HepG2 (cell line): Measurements from ENCODE around the gene SLC9A1. TPM values are rescaled to one million over a fixed set of nuclear protein-coding genes. Genes with fewer than 3 reads are reported as not detected.

Experiments used
- ATAC-seq: fragments of 200-7000 bp; cut with Tn5 transposase; 3 replicates; pipeline ENCODE4 v1.9.1; 2020; ENCODE audit warnings: mild to moderate bottlenecking, moderate library complexity
- BruUV-seq: library from RNA; stranded (reverse); fragments of 400-500 nt; replicated peaks from 2 replicates; lab custom pipeline; 2021; lab: Mats Ljungman, UMichigan
- CTCF ChIA-PET: fragments of 300-600 bp; formaldehyde crosslinking; extraction: SDS; loops from one replicate; lab custom pipeline; 2021; ENCODE audit warnings: low total read pairs, inconsistent platforms, low intra/inter-chr PET ratio; lab: Yijun Ruan, JAX
- POLR2A ChIA-PET: fragments of 350-600 bp; sonication (Branson Sonifier 250); formaldehyde crosslinking; loops from one replicate; lab custom pipeline; 2020; ENCODE audit warnings: antibody characterized with exemption, inconsistent platforms; lab: Yijun Ruan, JAX
- DNase-seq: peaks from one replicate; pipeline ENCODE4 v3.0.0-alpha.2; 2015; ENCODE audit warnings: low spot score
- FAIRE-seq: peaks from 3 replicates; lab custom pipeline; 2011; peaks lifted over from hg19 to GRCh38; lab: Jason Lieb, UNC
- H2AFZ ChIP-seq: one replicate; pipeline ENCODE4 v1.6.1; 2011; ENCODE audit warnings: low read length, inconsistent platforms
- H3K27ac ChIP-seq: fragments of 300-600 bp; 3 replicates; pipeline ENCODE4 v1.8.0; 2011; ENCODE audit warnings: mixed run types, mild to moderate bottlenecking, mixed read lengths, low read length, inconsistent platforms; ENCODE audit not compliant: insufficient read depth; ENCODE audit errors: extremely low read length
- H3K27me3 ChIP-seq, 2 experiments: fragments of 200-600 bp in 1 of 2; 2 replicates in 1 of 2; 3 replicates in 1 of 2; pipeline versions ENCODE4 v1.6.0 to v1.8.0; 2011; ENCODE audit warnings: low read length in 2 of 2, mild to moderate bottlenecking in 2 of 2, moderate library complexity in 2 of 2, inconsistent platforms in 1 of 2; ENCODE audit not compliant: insufficient read depth in 2 of 2, control insufficient read depth in 1 of 2
- H3K36me3 ChIP-seq, 2 experiments: fragments of 200-600 bp in 1 of 2; replicated peaks in 1 of 2; 2 replicates in 1 of 2; 3 replicates in 1 of 2; pipeline versions ENCODE4 v1.5.1 to v1.8.0; 2011; ENCODE audit warnings: low read length in 2 of 2, inconsistent platforms in 1 of 2; ENCODE audit not compliant: insufficient read depth in 2 of 2, control insufficient read depth in 1 of 2
- H3K4me1 ChIP-seq: 2 replicates; pipeline ENCODE4 v1.5.1; 2012; ENCODE audit warnings: low read length, inconsistent platforms; ENCODE audit not compliant: insufficient read depth
- H3K4me2 ChIP-seq: 2 replicates; pipeline ENCODE4 v1.6.0; 2011; ENCODE audit warnings: low read depth, low read length, inconsistent platforms
- H3K4me3 ChIP-seq, 3 experiments: fragments of 200-600 bp in 1 of 3; sonication (generic), shearing (Covaris generic) in 1 of 3; replicated peaks in 1 of 3; 2 replicates each; pipeline ENCODE4 v1.5.1; 2011 to 2016; ENCODE audit warnings: low read length in 3 of 3, inconsistent platforms in 2 of 3, low read depth in 2 of 3, mild to moderate bottlenecking in 2 of 3, control low read depth in 1 of 3, mixed read lengths in 1 of 3; ENCODE audit not compliant: insufficient read depth in 1 of 3
- H3K79me2 ChIP-seq: one replicate; pipeline ENCODE4 v1.6.1; 2011; ENCODE audit warnings: low read length, inconsistent platforms; ENCODE audit not compliant: insufficient read depth
- H3K9ac ChIP-seq: 2 replicates; pipeline ENCODE4 v1.6.0; 2011; ENCODE audit warnings: mild to moderate bottlenecking, low read depth, low read length, inconsistent platforms; ENCODE audit not compliant: insufficient read depth
- H3K9me3 ChIP-seq: 2 replicates; pipeline ENCODE4 v1.5.1; 2012; ENCODE audit warnings: mild to moderate bottlenecking, low read length
- H4K20me1 ChIP-seq: 2 replicates; pipeline ENCODE4 v1.6.0; 2011; ENCODE audit warnings: inconsistent platforms, mild to moderate bottlenecking, low read length, moderate library complexity; ENCODE audit not compliant: insufficient read depth
- ELF3 ChIP-seq: IDR thresholded peaks from 2 replicates; pipeline ENCODE4 v1.6.1; 2016; ENCODE audit warnings: missing genetic modification reagents, missing compliant biosample characterization
- FOXC1 ChIP-seq: sonication (generic); formaldehyde crosslinking; IDR thresholded peaks from 2 replicates; pipeline ENCODE4 v1.8.0; 2022; ENCODE audit warnings: mild to moderate bottlenecking, missing genetic modification reagents, borderline replicate concordance
- FOXJ3 ChIP-seq: sonication (generic); formaldehyde crosslinking; IDR thresholded peaks from 2 replicates; pipeline ENCODE4 v1.4.0; 2020; ENCODE audit warnings: missing genetic modification reagents, mild to moderate bottlenecking, borderline replicate concordance
- RXRB ChIP-seq: IDR thresholded peaks from 2 replicates; pipeline ENCODE4 v1.6.1; 2016; ENCODE audit warnings: borderline replicate concordance, missing genetic modification reagents, missing compliant biosample characterization
- ZNF776 ChIP-seq: sonication (generic); formaldehyde crosslinking; IDR thresholded peaks from 2 replicates; pipeline ENCODE4 v1.4.0; 2020; ENCODE audit warnings: mild to moderate bottlenecking, missing genetic modification reagents
- WGBS: methylation state at CpG from one replicate; pipeline ENCODE4 v1.1.6; 2017; ENCODE audit warnings: low lambda C conversion rate; 5-methylcytosine and 5-hydroxymethylcytosine counted together
- in situ Hi-C: cut with HindIII; loops from 2 replicates; pipeline ENCODE4 v1.10.0; 2017; ENCODE audit warnings: low pct_unique_long_range_greater_than_20kb; ENCODE audit not compliant: extremely low pct_ligation_motif_present
- intact Hi-C: fragments of 100-400 bp; cut with micrococcal nuclease; formaldehyde crosslinking; loops from one replicate; pipeline ENCODE4 v1.10.0; 2022; ENCODE audit not compliant: unreplicated experiment
- polyA plus RNA-seq, 8 experiments: library from polyadenylated mRNA; depleted of rRNA in 3 of 8; stranded (reverse) in 7 of 8; unstranded in 1 of 8; fragments of >200 nt; fragmentation: Illumina TruSeq in 4 of 8; extraction: Trizol in 4 of 8; gene quantifications; 2 replicates each; pipeline versions ENCODE4 v1.2.1 to v1.2.3, GENCODE V29; 2011 to 2016; ENCODE audit warnings: low read depth in 4 of 8, missing spikeins in 1 of 8, mixed read lengths in 1 of 8; ENCODE audit not compliant: insufficient read depth in 1 of 8
- total RNA-seq, 5 experiments: library from RNA; depleted of rRNA; stranded (reverse); fragments of >200 nt; fragmentation: Illumina TruSeq; extraction: Trizol; gene quantifications; 2 replicates each; pipeline ENCODE4 v1.2.3, GENCODE V29; 2016; ENCODE audit warnings: low read depth in 1 of 5
- TF ChIP-seq, protein P1 (sequence below): sonication (generic); formaldehyde crosslinking; conservative IDR thresholded peaks from 2 replicates; pipeline ENCODE4 v1.8.0; 2022; ENCODE audit warnings: missing genetic modification reagents
- TF ChIP-seq, protein P2 (sequence below): sonication (generic); formaldehyde crosslinking; IDR thresholded peaks from 2 replicates; pipeline ENCODE4 v1.5.0; 2020; ENCODE audit warnings: missing genetic modification reagents

Gene SLC9A1
- total and polyA plus RNA-seq, 2 of the 13 experiments (the other 11 are each of a cell fraction or from before 2014, with no cell fraction given) = 1.4 to 2.9 TPM

DNA sequence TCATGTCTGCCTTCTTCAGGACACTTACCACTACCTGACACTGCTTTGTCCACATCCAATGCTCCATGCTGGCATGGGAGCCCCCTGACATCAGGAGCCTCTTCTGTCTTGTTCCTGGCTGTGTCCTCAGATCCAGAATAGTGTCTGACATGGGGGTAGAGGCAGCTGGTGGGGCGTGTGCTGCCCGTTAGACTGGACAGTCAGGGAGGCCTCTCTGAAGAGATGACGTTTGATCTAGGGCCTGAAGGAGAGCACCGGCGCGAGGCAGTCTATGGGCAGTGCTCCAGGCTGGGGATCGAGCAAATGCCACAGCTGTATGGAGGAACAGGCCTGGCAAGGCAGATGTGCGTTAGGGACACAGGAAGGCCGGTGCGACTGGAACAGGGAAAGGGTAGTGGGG lies 16.6 kb downstream of the SLC9A1 start:
- FAIRE-seq (no peak), DNase-seq (no peak)
- Histone ChIP-seq H3K9me3 (no peaks in the 10 kb centered on the region), H2AFZ (no peak overlapping the region), H3K27me3 (no peaks in the 10 kb centered on the region), H3K36me3 (no peaks in the 10 kb centered on the region), H3K27ac (no peak overlapping the region), H3K4me1 (peaks cover 17% of the 10 kb centered on the region), H3K79me2 (no peaks in the 10 kb centered on the region), H4K20me1 (no peaks in the 10 kb centered on the region), H3K9ac (no peak overlapping the region), H3K4me3 (no peak overlapping the region), H3K4me2 (no peak overlapping the region)
- in situ Hi-C loops (no loop called here), intact Hi-C loops (no loop called here)
- BruUV-seq = no TSS peak
- CTCF ChIA-PET = no interaction called here
- POLR2A ChIA-PET = interaction anchor here (1.1 kb wide), 1 partner anchor 16 kb away, joined by 3 read pairs; the partner anchor contains the start of gene SLC9A1
- TF ChIP-seq, protein P1, sequence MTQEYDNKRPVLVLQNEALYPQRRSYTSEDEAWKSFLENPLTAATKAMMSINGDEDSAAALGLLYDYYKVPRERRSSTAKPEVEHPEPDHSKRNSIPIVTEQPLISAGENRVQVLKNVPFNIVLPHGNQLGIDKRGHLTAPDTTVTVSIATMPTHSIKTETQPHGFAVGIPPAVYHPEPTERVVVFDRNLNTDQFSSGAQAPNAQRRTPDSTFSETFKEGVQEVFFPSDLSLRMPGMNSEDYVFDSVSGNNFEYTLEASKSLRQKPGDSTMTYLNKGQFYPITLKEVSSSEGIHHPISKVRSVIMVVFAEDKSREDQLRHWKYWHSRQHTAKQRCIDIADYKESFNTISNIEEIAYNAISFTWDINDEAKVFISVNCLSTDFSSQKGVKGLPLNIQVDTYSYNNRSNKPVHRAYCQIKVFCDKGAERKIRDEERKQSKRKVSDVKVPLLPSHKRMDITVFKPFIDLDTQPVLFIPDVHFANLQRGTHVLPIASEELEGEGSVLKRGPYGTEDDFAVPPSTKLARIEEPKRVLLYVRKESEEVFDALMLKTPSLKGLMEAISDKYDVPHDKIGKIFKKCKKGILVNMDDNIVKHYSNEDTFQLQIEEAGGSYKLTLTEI = no peak
- TF ChIP-seq ELF3 (CRISPR knock-in tag) (no peak), FOXC1 (no peak), RXRB (CRISPR knock-in tag) (no peak), ZNF776 (CRISPR knock-in tag) (no peak), FOXJ3 (no peak)
- TF ChIP-seq, protein P2, sequence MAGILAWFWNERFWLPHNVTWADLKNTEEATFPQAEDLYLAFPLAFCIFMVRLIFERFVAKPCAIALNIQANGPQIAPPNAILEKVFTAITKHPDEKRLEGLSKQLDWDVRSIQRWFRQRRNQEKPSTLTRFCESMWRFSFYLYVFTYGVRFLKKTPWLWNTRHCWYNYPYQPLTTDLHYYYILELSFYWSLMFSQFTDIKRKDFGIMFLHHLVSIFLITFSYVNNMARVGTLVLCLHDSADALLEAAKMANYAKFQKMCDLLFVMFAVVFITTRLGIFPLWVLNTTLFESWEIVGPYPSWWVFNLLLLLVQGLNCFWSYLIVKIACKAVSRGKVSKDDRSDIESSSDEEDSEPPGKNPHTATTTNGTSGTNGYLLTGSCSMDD (CRISPR knock-in tag) = no peak
- TF ChIP-seq, all 625 proteins: peak for 0
- ATAC-seq = no peak
- 94% methylated on average over 10 of the region's 10 CpGs for WGBS
